ENCODE results near the gene DRAP1.

DNA sequence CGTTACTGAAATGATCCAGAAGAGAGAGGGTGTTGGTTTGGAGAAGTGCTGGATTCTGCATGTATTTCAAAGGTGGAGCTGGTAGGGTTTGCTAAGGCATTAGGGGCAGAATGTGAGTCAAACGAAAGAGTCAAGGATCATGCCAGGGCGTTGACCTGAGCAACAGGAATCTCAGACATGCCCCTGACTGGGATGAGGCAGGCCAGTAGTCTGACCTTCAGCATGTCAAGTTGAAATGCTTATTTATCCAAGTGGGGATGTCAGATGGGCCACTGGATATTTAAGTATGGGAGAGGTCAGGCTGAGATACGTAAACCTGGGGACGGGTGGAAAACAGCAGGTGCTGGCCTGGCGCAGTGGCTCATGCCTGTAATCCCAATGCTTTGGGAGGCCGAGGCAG lies 23.3 kb downstream of the DRAP1 start:
- TF ChIP-seq, protein P1, sequence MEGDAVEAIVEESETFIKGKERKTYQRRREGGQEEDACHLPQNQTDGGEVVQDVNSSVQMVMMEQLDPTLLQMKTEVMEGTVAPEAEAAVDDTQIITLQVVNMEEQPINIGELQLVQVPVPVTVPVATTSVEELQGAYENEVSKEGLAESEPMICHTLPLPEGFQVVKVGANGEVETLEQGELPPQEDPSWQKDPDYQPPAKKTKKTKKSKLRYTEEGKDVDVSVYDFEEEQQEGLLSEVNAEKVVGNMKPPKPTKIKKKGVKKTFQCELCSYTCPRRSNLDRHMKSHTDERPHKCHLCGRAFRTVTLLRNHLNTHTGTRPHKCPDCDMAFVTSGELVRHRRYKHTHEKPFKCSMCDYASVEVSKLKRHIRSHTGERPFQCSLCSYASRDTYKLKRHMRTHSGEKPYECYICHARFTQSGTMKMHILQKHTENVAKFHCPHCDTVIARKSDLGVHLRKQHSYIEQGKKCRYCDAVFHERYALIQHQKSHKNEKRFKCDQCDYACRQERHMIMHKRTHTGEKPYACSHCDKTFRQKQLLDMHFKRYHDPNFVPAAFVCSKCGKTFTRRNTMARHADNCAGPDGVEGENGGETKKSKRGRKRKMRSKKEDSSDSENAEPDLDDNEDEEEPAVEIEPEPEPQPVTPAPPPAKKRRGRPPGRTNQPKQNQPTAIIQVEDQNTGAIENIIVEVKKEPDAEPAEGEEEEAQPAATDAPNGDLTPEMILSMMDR (conservative IDR thresholded peaks at IDR 0.05; ENCODE audit: low read length): no peak
- no peak for TF ChIP-seq EZH2phosphoT487 (IDR thresholded peaks at IDR 0.05; ENCODE audit: borderline replicate concordance)
